Keratinocyte (primary cell): ENCODE measurements around the gene SNX14.

Source experiments
- EZH2 ChIP-seq: IDR thresholded peaks from one replicate; pipeline ENCODE4 v1.6.1; 2012; ENCODE audit warnings: inconsistent platforms, mild to moderate bottlenecking, low read length, moderate library complexity
- TF ChIP-seq, protein P1 (sequence below), 3 experiments: IDR thresholded peaks in 1 of 3; conservative IDR thresholded peaks in 1 of 3; optimal IDR thresholded peaks in 1 of 3; 2 replicates in 2 of 3; 3 replicates in 1 of 3; pipeline versions ENCODE3 to v1.5.1; 2011; ENCODE audit warnings: low read length in 3 of 3, mild to moderate bottlenecking in 3 of 3, moderate library complexity in 2 of 3, control low read depth in 1 of 3, inconsistent platforms in 1 of 3; ENCODE audit not compliant: insufficient read depth in 2 of 3; ENCODE audit errors: extremely low read depth in 1 of 3

DNA sequence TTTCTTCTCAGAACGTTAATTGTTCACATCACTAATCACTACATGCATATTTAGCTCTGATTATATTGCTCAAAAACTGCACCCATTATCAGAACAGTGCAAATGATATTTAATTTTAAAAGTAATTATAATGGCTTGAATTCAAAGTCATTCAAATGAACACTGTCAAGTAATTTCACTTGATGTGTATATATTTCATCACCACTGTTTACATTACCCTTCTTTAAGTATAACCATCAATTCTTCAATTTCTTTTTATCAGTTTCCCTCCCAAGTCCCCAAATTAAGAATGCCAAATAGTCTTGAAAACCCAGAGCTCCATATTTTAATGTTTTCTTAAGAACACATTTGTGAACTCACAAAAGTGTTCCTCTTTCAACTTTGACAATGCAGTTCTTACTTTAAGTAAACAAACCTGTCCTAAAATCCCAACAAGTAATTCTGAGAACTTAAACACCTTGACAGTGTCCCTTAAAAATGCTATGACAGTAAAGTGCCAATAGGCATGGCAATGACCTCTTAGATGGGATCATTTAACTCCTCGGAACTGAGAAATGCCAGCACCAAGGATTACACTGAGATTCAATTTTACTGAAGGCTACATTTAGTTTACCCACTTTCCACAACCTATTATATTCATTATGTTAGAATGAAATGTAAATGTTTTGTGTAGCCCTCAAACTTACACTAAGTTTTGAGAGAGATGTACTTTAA is 16.7 kb upstream of the SNX14 start:
- TF ChIP-seq, protein P1, sequence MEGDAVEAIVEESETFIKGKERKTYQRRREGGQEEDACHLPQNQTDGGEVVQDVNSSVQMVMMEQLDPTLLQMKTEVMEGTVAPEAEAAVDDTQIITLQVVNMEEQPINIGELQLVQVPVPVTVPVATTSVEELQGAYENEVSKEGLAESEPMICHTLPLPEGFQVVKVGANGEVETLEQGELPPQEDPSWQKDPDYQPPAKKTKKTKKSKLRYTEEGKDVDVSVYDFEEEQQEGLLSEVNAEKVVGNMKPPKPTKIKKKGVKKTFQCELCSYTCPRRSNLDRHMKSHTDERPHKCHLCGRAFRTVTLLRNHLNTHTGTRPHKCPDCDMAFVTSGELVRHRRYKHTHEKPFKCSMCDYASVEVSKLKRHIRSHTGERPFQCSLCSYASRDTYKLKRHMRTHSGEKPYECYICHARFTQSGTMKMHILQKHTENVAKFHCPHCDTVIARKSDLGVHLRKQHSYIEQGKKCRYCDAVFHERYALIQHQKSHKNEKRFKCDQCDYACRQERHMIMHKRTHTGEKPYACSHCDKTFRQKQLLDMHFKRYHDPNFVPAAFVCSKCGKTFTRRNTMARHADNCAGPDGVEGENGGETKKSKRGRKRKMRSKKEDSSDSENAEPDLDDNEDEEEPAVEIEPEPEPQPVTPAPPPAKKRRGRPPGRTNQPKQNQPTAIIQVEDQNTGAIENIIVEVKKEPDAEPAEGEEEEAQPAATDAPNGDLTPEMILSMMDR (optimal IDR thresholded peaks at IDR 0.05 in 1 of 3, IDR thresholded peaks at IDR 0.05 in 1 of 3, conservative IDR thresholded peaks at IDR 0.05 in 1 of 3; ENCODE audit: extremely low read depth in 1 of 3, insufficient read depth in 2 of 3, low read length in 3 of 3) = no peak
- TF ChIP-seq EZH2 = no peak
